Measurements from ENCODE around the gene TPH1. TPM values are rescaled to one million over a fixed set of nuclear protein-coding genes. Genes with fewer than 3 reads are reported as not detected.

TPH1 gene
- 0.24 TPM for total RNA-seq
- 0.75 TPM for polyA plus RNA-seq
- long read RNA-seq, donor 1, result 0 reads
- long read RNA-seq, donor 2, result 0 reads
- long read RNA-seq, donor 3, result 0 reads
- long read RNA-seq, donor 4, result 0 reads
- long read RNA-seq, donor 5, result 0 reads
- long read RNA-seq, donor 6, result 0 reads
- long read RNA-seq, donor 7, result 0 reads
- long read RNA-seq, donor 8, result 0 reads
- long read RNA-seq, donor 9, result 0 reads
- long read RNA-seq, donor 10, result 0 reads

DNA sequence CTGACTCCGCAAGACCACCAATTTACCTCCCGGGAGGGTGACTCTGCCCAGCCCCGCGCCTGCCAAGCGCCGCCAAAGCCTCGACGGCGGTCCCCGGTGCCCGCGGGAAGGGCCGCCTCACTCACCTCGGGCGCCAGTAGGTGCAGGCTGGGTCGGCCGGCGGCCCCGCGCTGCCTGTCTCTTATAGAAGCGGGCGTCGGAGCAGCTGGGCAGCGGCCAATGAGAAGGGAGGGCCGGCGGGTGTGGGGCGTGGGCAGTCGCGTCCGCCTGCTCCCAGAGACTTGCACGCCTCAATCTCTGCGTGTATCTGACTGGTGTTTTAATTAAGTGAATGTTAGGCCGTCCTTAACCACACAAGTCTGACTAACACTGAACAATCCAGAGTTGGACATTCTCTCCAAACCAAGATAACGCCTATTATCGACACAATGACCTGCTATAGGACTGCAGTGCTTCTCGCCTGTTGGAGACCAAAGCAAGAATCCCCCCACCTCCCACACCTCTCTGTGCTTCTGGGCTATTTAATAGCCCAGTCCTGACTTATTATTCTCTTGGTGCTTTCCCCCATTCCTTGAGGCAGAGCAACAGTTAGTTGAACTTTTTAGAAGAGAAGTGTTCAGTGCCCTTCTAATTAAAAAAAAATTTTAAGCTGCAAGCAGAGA lies at the start of gene TPH1:
Gene TPH1 (minus strand): TSS at position 154 of the 662 bp plus-strand sequence. CDS start 5,507 bp downstream, outside the sequence.
- no peak within 1 kb of the TSS for H3K27ac ChIP-seq (ENCODE audit: low read depth in 1 of 2, low read length in 1 of 2)
- 26% methylated on average over 36 of the region's 36 CpGs for WGBS
- H3K4me3 ChIP-seq (ENCODE audit: low read length in 2 of 2), result no peak within 1 kb of the TSS
- no peaks in the 10 kb centered on the region for H3K36me3 ChIP-seq (ENCODE audit: control insufficient read depth in 2 of 2, insufficient read depth in 2 of 2, low read length in 1 of 2)
- no peaks in the 10 kb centered on the region for H3K9me3 ChIP-seq (ENCODE audit: control insufficient read depth in 2 of 2, insufficient read depth in 1 of 2, low read length in 1 of 2)
- peaks cover 21 to 38% of the 10 kb centered on the region in 2 donors for H3K27me3 ChIP-seq (ENCODE audit: control insufficient read depth in 2 of 2, insufficient read depth in 1 of 2, low read length in 1 of 2)
- DNase-seq (ENCODE audit: low read depth in 6 of 9, low spot score in 9 of 9), result no peak
- H3K4me1 ChIP-seq (ENCODE audit: control insufficient read depth in 2 of 2, insufficient read depth in 2 of 2, low read length in 2 of 2), result no peaks in the 10 kb centered on the region

GRCh38 chr11:18093959-18094358 lies 47.9 kb upstream of the TPH1 start:
- H3K9me3 ChIP-seq (ENCODE audit: control insufficient read depth in 2 of 2, insufficient read depth in 1 of 2, low read length in 1 of 2), result no peaks in the 10 kb centered on the region
- H3K27ac ChIP-seq (ENCODE audit: low read depth in 1 of 2, low read length in 1 of 2), result no peak overlapping the region
- H3K4me3 ChIP-seq (ENCODE audit: low read length in 2 of 2), result no peak overlapping the region
- no peak for DNase-seq (ENCODE audit: low read depth in 6 of 9, low spot score in 9 of 9)
- H3K27me3 ChIP-seq (ENCODE audit: control insufficient read depth in 2 of 2, insufficient read depth in 1 of 2, low read length in 1 of 2), result no peaks in the 10 kb centered on the region
- H3K36me3 ChIP-seq (ENCODE audit: control insufficient read depth in 2 of 2, insufficient read depth in 2 of 2, low read length in 1 of 2), result peaks cover 44 to 57% of the 10 kb centered on the region in 2 donors
- H3K4me1 ChIP-seq (ENCODE audit: control insufficient read depth in 2 of 2, insufficient read depth in 2 of 2, low read length in 2 of 2), result no peaks in the 10 kb centered on the region

- 98% methylated on average over 2 of the region's 2 CpGs for WGBS
- DNase-seq (ENCODE audit: low read depth in 6 of 9, low spot score in 9 of 9), result no peak
- no peak overlapping the region for H3K27ac ChIP-seq (ENCODE audit: low read depth in 1 of 2, low read length in 1 of 2)
- no peaks in the 10 kb centered on the region for H3K4me1 ChIP-seq (ENCODE audit: control insufficient read depth in 2 of 2, insufficient read depth in 2 of 2, low read length in 2 of 2)
- no peaks in the 10 kb centered on the region for H3K9me3 ChIP-seq (ENCODE audit: control insufficient read depth in 2 of 2, insufficient read depth in 1 of 2, low read length in 1 of 2)
- no peak overlapping the region for H3K4me3 ChIP-seq (ENCODE audit: low read length in 2 of 2)
- H3K27me3 ChIP-seq (ENCODE audit: control insufficient read depth in 2 of 2, insufficient read depth in 1 of 2, low read length in 1 of 2), result no peaks in the 10 kb centered on the region
- peaks cover 47 to 73% of the 10 kb centered on the region in 2 donors for H3K36me3 ChIP-seq (ENCODE audit: control insufficient read depth in 2 of 2, insufficient read depth in 2 of 2, low read length in 1 of 2)
Measured at GRCh38 chr11:18091731-18092130, 45.7 kb upstream of the TPH1 start.

DNA sequence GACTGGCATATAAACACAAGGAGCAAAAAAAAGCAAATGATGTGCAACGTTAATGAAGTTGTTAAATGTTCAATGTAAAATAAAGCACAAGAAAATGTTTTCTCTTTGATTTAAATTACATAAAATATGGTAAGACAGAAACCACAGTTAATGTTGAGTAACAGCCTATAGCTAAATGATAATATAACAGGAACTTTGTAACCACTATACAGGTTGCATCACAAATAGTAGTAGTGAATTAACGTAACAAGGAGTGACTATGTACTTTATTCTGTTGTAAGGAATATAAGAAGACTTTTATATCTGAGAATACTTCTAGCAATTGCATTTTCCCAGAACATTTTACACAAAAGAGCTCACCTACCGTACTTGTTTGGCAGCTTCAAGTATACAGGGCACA lies 42.9 kb upstream of the TPH1 start:
- no peak for DNase-seq (ENCODE audit: low read depth in 6 of 9, low spot score in 9 of 9)
- Histone ChIP-seq H3K4me1 (ENCODE audit: control insufficient read depth in 2 of 2, insufficient read depth in 2 of 2, low read length in 2 of 2) (no peaks in the 10 kb centered on the region), H3K36me3 (ENCODE audit: control insufficient read depth in 2 of 2, insufficient read depth in 2 of 2, low read length in 1 of 2) (peaks cover 41 to 64% of the 10 kb centered on the region in 2 donors), H3K27ac (ENCODE audit: low read depth in 1 of 2, low read length in 1 of 2) (no peak overlapping the region), H3K9me3 (ENCODE audit: control insufficient read depth in 2 of 2, insufficient read depth in 1 of 2, low read length in 1 of 2) (no peaks in the 10 kb centered on the region), H3K27me3 (ENCODE audit: control insufficient read depth in 2 of 2, insufficient read depth in 1 of 2, low read length in 1 of 2) (no peaks in the 10 kb centered on the region), H3K4me3 (ENCODE audit: low read length in 2 of 2) (no peak overlapping the region)
- WGBS, result 98% methylated on average over 3 of the region's 3 CpGs

- WGBS, result 100% methylated on average over 2 of the region's 2 CpGs
- no peaks in the 10 kb centered on the region for H3K27me3 ChIP-seq (ENCODE audit: control insufficient read depth in 2 of 2, insufficient read depth in 1 of 2, low read length in 1 of 2)
- H3K4me3 ChIP-seq (ENCODE audit: low read length in 2 of 2), result no peak overlapping the region
- DNase-seq (ENCODE audit: low read depth in 6 of 9, low spot score in 9 of 9), result no peak
- no peaks in the 10 kb centered on the region for H3K4me1 ChIP-seq (ENCODE audit: control insufficient read depth in 2 of 2, insufficient read depth in 2 of 2, low read length in 2 of 2)
- no peaks in the 10 kb centered on the region for H3K9me3 ChIP-seq (ENCODE audit: control insufficient read depth in 2 of 2, insufficient read depth in 1 of 2, low read length in 1 of 2)
- H3K36me3 ChIP-seq (ENCODE audit: control insufficient read depth in 2 of 2, insufficient read depth in 2 of 2, low read length in 1 of 2), result peaks cover 35 to 58% of the 10 kb centered on the region in 2 donors
- H3K27ac ChIP-seq (ENCODE audit: low read depth in 1 of 2, low read length in 1 of 2), result no peak overlapping the region
Measured at GRCh38 chr11:18088366-18088765, 42.3 kb upstream of the TPH1 start.

- 96% methylated on average over 2 of the region's 2 CpGs for WGBS
Measured at GRCh38 chr11:18081551-18081950, 35.5 kb upstream of the TPH1 start.

GRCh38 chr11:18080451-18080850 lies 34.4 kb upstream of the TPH1 start:
- WGBS, result 76% methylated on average over 4 of the region's 4 CpGs
- Histone ChIP-seq H3K36me3 (ENCODE audit: control insufficient read depth in 2 of 2, insufficient read depth in 2 of 2, low read length in 1 of 2) (peaks cover 9 to 18% of the 10 kb centered on the region in 2 donors), H3K4me3 (ENCODE audit: low read length in 2 of 2) (no peak overlapping the region), H3K27me3 (ENCODE audit: control insufficient read depth in 2 of 2, insufficient read depth in 1 of 2, low read length in 1 of 2) (no peaks in the 10 kb centered on the region), H3K27ac (ENCODE audit: low read depth in 1 of 2, low read length in 1 of 2) (no peak overlapping the region), H3K9me3 (ENCODE audit: control insufficient read depth in 2 of 2, insufficient read depth in 1 of 2, low read length in 1 of 2) (no peaks in the 10 kb centered on the region), H3K4me1 (ENCODE audit: control insufficient read depth in 2 of 2, insufficient read depth in 2 of 2, low read length in 2 of 2) (no peaks in the 10 kb centered on the region)
- DNase-seq (ENCODE audit: low read depth in 6 of 9, low spot score in 9 of 9), result no peak

More at GRCh38 chr11:18081551-18081950, 35.5 kb upstream of the TPH1 start:
- DNase-seq (ENCODE audit: low read depth in 6 of 9, low spot score in 9 of 9), result no peak
- no peaks in the 10 kb centered on the region for H3K9me3 ChIP-seq (ENCODE audit: control insufficient read depth in 2 of 2, insufficient read depth in 1 of 2, low read length in 1 of 2)
- no peaks in the 10 kb centered on the region for H3K4me1 ChIP-seq (ENCODE audit: control insufficient read depth in 2 of 2, insufficient read depth in 2 of 2, low read length in 2 of 2)
- peaks cover 14 to 25% of the 10 kb centered on the region in 2 donors for H3K36me3 ChIP-seq (ENCODE audit: control insufficient read depth in 2 of 2, insufficient read depth in 2 of 2, low read length in 1 of 2)
- H3K27me3 ChIP-seq (ENCODE audit: control insufficient read depth in 2 of 2, insufficient read depth in 1 of 2, low read length in 1 of 2), result no peaks in the 10 kb centered on the region
- H3K27ac ChIP-seq (ENCODE audit: low read depth in 1 of 2, low read length in 1 of 2), result no peak overlapping the region
- no peak overlapping the region for H3K4me3 ChIP-seq (ENCODE audit: low read length in 2 of 2)

- no peak for DNase-seq (ENCODE audit: low read depth in 6 of 9, low spot score in 9 of 9)
- Histone ChIP-seq H3K27ac (ENCODE audit: low read depth in 1 of 2, low read length in 1 of 2) (no peak overlapping the region), H3K27me3 (ENCODE audit: control insufficient read depth in 2 of 2, insufficient read depth in 1 of 2, low read length in 1 of 2) (no peaks in the 10 kb centered on the region), H3K4me3 (ENCODE audit: low read length in 2 of 2) (no peak overlapping the region), H3K9me3 (ENCODE audit: control insufficient read depth in 2 of 2, insufficient read depth in 1 of 2, low read length in 1 of 2) (no peaks in the 10 kb centered on the region), H3K4me1 (ENCODE audit: control insufficient read depth in 2 of 2, insufficient read depth in 2 of 2, low read length in 2 of 2) (no peaks in the 10 kb centered on the region), H3K36me3 (ENCODE audit: control insufficient read depth in 2 of 2, insufficient read depth in 2 of 2, low read length in 1 of 2) (peaks cover 11 to 18% of the 10 kb centered on the region in 2 donors)
- 98% methylated on average over 2 of the region's 2 CpGs for WGBS
Measured at GRCh38 chr11:18078909-18079308, 32.8 kb upstream of the TPH1 start.

- Histone ChIP-seq H3K9me3 (ENCODE audit: control insufficient read depth in 2 of 2, insufficient read depth in 1 of 2, low read length in 1 of 2) (no peaks in the 10 kb centered on the region), H3K4me3 (ENCODE audit: low read length in 2 of 2) (no peak overlapping the region), H3K27ac (ENCODE audit: low read depth in 1 of 2, low read length in 1 of 2) (no peak overlapping the region), H3K36me3 (ENCODE audit: control insufficient read depth in 2 of 2, insufficient read depth in 2 of 2, low read length in 1 of 2) (peaks cover 7 to 9% of the 10 kb centered on the region in 2 donors), H3K4me1 (ENCODE audit: control insufficient read depth in 2 of 2, insufficient read depth in 2 of 2, low read length in 2 of 2) (no peaks in the 10 kb centered on the region), H3K27me3 (ENCODE audit: control insufficient read depth in 2 of 2, insufficient read depth in 1 of 2, low read length in 1 of 2) (no peaks in the 10 kb centered on the region)
- no peak for DNase-seq (ENCODE audit: low read depth in 6 of 9, low spot score in 9 of 9)
- 94% methylated on average over 3 of the region's 3 CpGs for WGBS
Measured at GRCh38 chr11:18075444-18075843, 29.4 kb upstream of the TPH1 start.
